ENCODE measurements around the gene NAA20. TPM values are rescaled to one million over a fixed set of nuclear protein-coding genes. Genes with fewer than 3 reads are reported as not detected.

Gene NAA20
- total RNA-seq, 1 experiment from 2014 or later, result 81.5 TPM

DNA sequence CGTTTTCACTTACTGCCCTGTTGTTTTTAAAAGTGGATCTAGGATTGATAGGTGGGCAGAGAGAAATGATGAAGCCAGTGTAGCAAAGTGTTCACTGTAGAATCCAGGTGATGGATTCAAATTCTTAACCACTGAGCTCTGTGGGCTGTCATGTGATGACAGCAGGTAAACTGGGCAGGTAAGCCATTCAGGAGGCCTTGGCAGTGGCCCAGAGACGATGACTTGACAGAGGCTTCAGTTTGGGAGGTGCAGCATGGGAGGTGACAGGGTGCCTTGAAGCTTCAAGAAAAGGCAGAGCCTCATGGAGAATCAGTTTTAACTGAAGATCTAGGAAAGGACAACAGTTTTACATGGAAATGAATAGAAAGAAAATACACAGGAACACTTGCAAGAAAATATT lies 2.0 kb downstream of the NAA20 start:
- intact Hi-C loops (cut with micrococcal nuclease; ENCODE audit: unreplicated experiment), result loop anchor here (5.0 kb wide), 1 partner anchor 232 kb away; no protein-coding TSS in a partner anchor
- H3K9me3 Mint-ChIP-seq (ENCODE audit: unreplicated experiment), result no peaks in the 10 kb centered on the region
- no peak overlapping the region for H3K27ac Mint-ChIP-seq (ENCODE audit: unreplicated experiment)
- TF ChIP-seq, protein P1, sequence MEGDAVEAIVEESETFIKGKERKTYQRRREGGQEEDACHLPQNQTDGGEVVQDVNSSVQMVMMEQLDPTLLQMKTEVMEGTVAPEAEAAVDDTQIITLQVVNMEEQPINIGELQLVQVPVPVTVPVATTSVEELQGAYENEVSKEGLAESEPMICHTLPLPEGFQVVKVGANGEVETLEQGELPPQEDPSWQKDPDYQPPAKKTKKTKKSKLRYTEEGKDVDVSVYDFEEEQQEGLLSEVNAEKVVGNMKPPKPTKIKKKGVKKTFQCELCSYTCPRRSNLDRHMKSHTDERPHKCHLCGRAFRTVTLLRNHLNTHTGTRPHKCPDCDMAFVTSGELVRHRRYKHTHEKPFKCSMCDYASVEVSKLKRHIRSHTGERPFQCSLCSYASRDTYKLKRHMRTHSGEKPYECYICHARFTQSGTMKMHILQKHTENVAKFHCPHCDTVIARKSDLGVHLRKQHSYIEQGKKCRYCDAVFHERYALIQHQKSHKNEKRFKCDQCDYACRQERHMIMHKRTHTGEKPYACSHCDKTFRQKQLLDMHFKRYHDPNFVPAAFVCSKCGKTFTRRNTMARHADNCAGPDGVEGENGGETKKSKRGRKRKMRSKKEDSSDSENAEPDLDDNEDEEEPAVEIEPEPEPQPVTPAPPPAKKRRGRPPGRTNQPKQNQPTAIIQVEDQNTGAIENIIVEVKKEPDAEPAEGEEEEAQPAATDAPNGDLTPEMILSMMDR (IDR thresholded peaks at IDR 0.05; ENCODE audit: insufficient read depth in 1 of 2, low read depth in 1 of 2, low read length in 1 of 2, severe bottlenecking in 1 of 2, unreplicated experiment in 1 of 2), result no peak
- Histone ChIP-seq H3K9me3 (no peaks in the 10 kb centered on the region), H3K36me3 (ENCODE audit: control insufficient read depth, insufficient read depth, low read length) (no peaks in the 10 kb centered on the region), H3K27me3 (replicated peaks; ENCODE audit: control insufficient read depth, insufficient read depth, low read length) (no peaks in the 10 kb centered on the region), H3K4me3 (ENCODE audit: low read depth, low read length) (no peak overlapping the region), H3K4me1 (peaks cover 21% of the 10 kb centered on the region)
- DNase-seq, result no peak
- peak overlapping the region; percentile 90 for H3K4me3 Mint-ChIP-seq (ENCODE audit: unreplicated experiment)
- peaks cover 43% of the 10 kb centered on the region for H3K36me3 Mint-ChIP-seq (ENCODE audit: insufficient read depth, unreplicated experiment)
- BruUV-seq (replicated peaks), result no TSS peak
- H3K27me3 Mint-ChIP-seq (ENCODE audit: insufficient read depth, unreplicated experiment), result no peaks in the 10 kb centered on the region
- POLR2A ChIA-PET, result no interaction called here
- peaks cover 7% of the 10 kb centered on the region for H3K4me1 Mint-ChIP-seq (ENCODE audit: low read depth, unreplicated experiment)
- CTCF ChIA-PET, result no interaction called here

GRCh38 chr20:20020908-20021307 lies 3.7 kb downstream of the NAA20 start:
- no peak for DNase-seq
- intact Hi-C loops (cut with micrococcal nuclease; ENCODE audit: unreplicated experiment), result no loop called here
- H3K4me1 ChIP-seq, result peaks cover 5% of the 10 kb centered on the region
- Mint-ChIP-seq H3K36me3 (ENCODE audit: insufficient read depth, unreplicated experiment) (peaks cover 46% of the 10 kb centered on the region), H3K27me3 (ENCODE audit: insufficient read depth, unreplicated experiment) (no peaks in the 10 kb centered on the region), H3K9me3 (ENCODE audit: unreplicated experiment) (no peaks in the 10 kb centered on the region), H3K4me3 (ENCODE audit: unreplicated experiment) (no peak overlapping the region), H3K4me1 (ENCODE audit: low read depth, unreplicated experiment) (peaks cover 16% of the 10 kb centered on the region), H3K27ac (ENCODE audit: unreplicated experiment) (no peak overlapping the region)
- TF ChIP-seq, protein P1 (IDR thresholded peaks at IDR 0.05; ENCODE audit: insufficient read depth in 1 of 2, low read depth in 1 of 2, low read length in 1 of 2, severe bottlenecking in 1 of 2, unreplicated experiment in 1 of 2), result no peak
- no peaks in the 10 kb centered on the region for H3K9me3 ChIP-seq
- BruUV-seq (replicated peaks), result no TSS peak
- H3K4me3 ChIP-seq (ENCODE audit: low read depth, low read length), result no peak overlapping the region
- no peaks in the 10 kb centered on the region for H3K27me3 ChIP-seq (replicated peaks; ENCODE audit: control insufficient read depth, insufficient read depth, low read length)
- ChIA-PET CTCF (no interaction called here), POLR2A (interaction anchor here (0.6 kb wide), 1 partner anchor 96 kb away, joined by 3 read pairs; no protein-coding TSS in a partner anchor)
- H3K36me3 ChIP-seq (ENCODE audit: control insufficient read depth, insufficient read depth, low read length), result no peaks in the 10 kb centered on the region

- TF ChIP-seq, protein P1 (IDR thresholded peaks at IDR 0.05; ENCODE audit: insufficient read depth in 1 of 2, low read depth in 1 of 2, low read length in 1 of 2, severe bottlenecking in 1 of 2, unreplicated experiment in 1 of 2), result no peak
- Mint-ChIP-seq H3K27me3 (ENCODE audit: insufficient read depth, unreplicated experiment) (no peaks in the 10 kb centered on the region), H3K27ac (ENCODE audit: unreplicated experiment) (no peak overlapping the region), H3K4me3 (ENCODE audit: unreplicated experiment) (no peak overlapping the region), H3K36me3 (ENCODE audit: insufficient read depth, unreplicated experiment) (peaks cover 39% of the 10 kb centered on the region), H3K4me1 (ENCODE audit: low read depth, unreplicated experiment) (peaks cover 16% of the 10 kb centered on the region), H3K9me3 (ENCODE audit: unreplicated experiment) (no peaks in the 10 kb centered on the region)
- intact Hi-C loops (cut with micrococcal nuclease; ENCODE audit: unreplicated experiment), result no loop called here
- Histone ChIP-seq H3K4me3 (ENCODE audit: low read depth, low read length) (no peak overlapping the region), H3K27me3 (replicated peaks; ENCODE audit: control insufficient read depth, insufficient read depth, low read length) (no peaks in the 10 kb centered on the region), H3K4me1 (no peaks in the 10 kb centered on the region), H3K36me3 (ENCODE audit: control insufficient read depth, insufficient read depth, low read length) (no peaks in the 10 kb centered on the region; the same call in 1 of the 2 replicates), H3K9me3 (no peaks in the 10 kb centered on the region)
- ChIA-PET CTCF (no interaction called here), POLR2A (interaction anchor here (0.7 kb wide), 1 partner anchor 1040 kb away, joined by 5 read pairs; no protein-coding TSS in a partner anchor)
- BruUV-seq (replicated peaks), result no TSS peak
- DNase-seq, result no peak
These were observed 4.7 kb downstream of the NAA20 start for GRCh38 chr20:20021835-20022234.
